ENCODE data around the gene IQSEC1. TPM values are rescaled to one million over a fixed set of nuclear protein-coding genes. Genes with fewer than 3 reads are reported as not detected.

IQSEC1 gene
- total RNA-seq, 1 donor from 2014 or later, result 37.2 TPM

- peaks cover 7% of the 10 kb centered on the region for H3K27me3 Mint-ChIP-seq (ENCODE audit: low read depth)
- H3K36me3 Mint-ChIP-seq (ENCODE audit: low read depth), result peaks cover 12% of the 10 kb centered on the region
- no peak overlapping the region for H3K27ac Mint-ChIP-seq (ENCODE audit: unreplicated experiment)
- peaks cover 8% of the 10 kb centered on the region for H3K4me1 Mint-ChIP-seq (ENCODE audit: low read depth)
- no peak for TF ChIP-seq CTCF (IDR thresholded peaks at IDR 0.05)
- no peak overlapping the region for H3K4me3 Mint-ChIP-seq (ENCODE audit: unreplicated experiment)
- H3K9me3 Mint-ChIP-seq (ENCODE audit: low read depth), result no peaks in the 10 kb centered on the region
- peak; percentile 68 for DNase-seq (ENCODE audit: low spot score)
Measured at GRCh38 chr3:12895391-12896062, 177.7 kb downstream of the IQSEC1 start.

- no peak for DNase-seq (ENCODE audit: low spot score)
- H3K9me3 Mint-ChIP-seq (ENCODE audit: low read depth), result no peaks in the 10 kb centered on the region
- no peak overlapping the region for H3K27ac Mint-ChIP-seq (ENCODE audit: unreplicated experiment)
- H3K4me1 Mint-ChIP-seq (ENCODE audit: low read depth), result peaks cover 8% of the 10 kb centered on the region
- no peak for TF ChIP-seq CTCF (IDR thresholded peaks at IDR 0.05)
- no peak overlapping the region for H3K4me3 Mint-ChIP-seq (ENCODE audit: unreplicated experiment)
- peaks cover 8% of the 10 kb centered on the region for H3K36me3 Mint-ChIP-seq (ENCODE audit: low read depth)
- H3K27me3 Mint-ChIP-seq (ENCODE audit: low read depth), result peaks cover 13% of the 10 kb centered on the region
Measured at GRCh38 chr3:12894629-12895028, 178.6 kb downstream of the IQSEC1 start.

- Mint-ChIP-seq H3K4me1 (ENCODE audit: low read depth) (peaks cover 8% of the 10 kb centered on the region), H3K27me3 (ENCODE audit: low read depth) (peaks cover 18% of the 10 kb centered on the region), H3K4me3 (ENCODE audit: unreplicated experiment) (no peak overlapping the region), H3K36me3 (ENCODE audit: low read depth) (peaks cover 3% of the 10 kb centered on the region), H3K9me3 (ENCODE audit: low read depth) (no peaks in the 10 kb centered on the region), H3K27ac (ENCODE audit: unreplicated experiment) (no peak overlapping the region)
- no peak for DNase-seq (ENCODE audit: low spot score)
- TF ChIP-seq CTCF (IDR thresholded peaks at IDR 0.05), result no peak
Measured at GRCh38 chr3:12893852-12894251, 179.4 kb downstream of the IQSEC1 start.

- Mint-ChIP-seq H3K27me3 (ENCODE audit: low read depth) (peaks cover 24% of the 10 kb centered on the region), H3K36me3 (ENCODE audit: low read depth) (no peaks in the 10 kb centered on the region), H3K9me3 (ENCODE audit: low read depth) (no peaks in the 10 kb centered on the region), H3K4me1 (ENCODE audit: low read depth) (peaks cover 8% of the 10 kb centered on the region), H3K4me3 (ENCODE audit: unreplicated experiment) (no peak overlapping the region), H3K27ac (ENCODE audit: unreplicated experiment) (no peak overlapping the region)
- no peak for TF ChIP-seq CTCF (IDR thresholded peaks at IDR 0.05)
- DNase-seq (ENCODE audit: low spot score), result peak; percentile 24
Measured at GRCh38 chr3:12893247-12893646, 180.0 kb downstream of the IQSEC1 start.

- no peak overlapping the region for H3K27ac Mint-ChIP-seq (ENCODE audit: unreplicated experiment)
- no peaks in the 10 kb centered on the region for H3K36me3 Mint-ChIP-seq (ENCODE audit: low read depth)
- H3K27me3 Mint-ChIP-seq (ENCODE audit: low read depth), result peaks cover 27% of the 10 kb centered on the region
- H3K9me3 Mint-ChIP-seq (ENCODE audit: low read depth), result no peaks in the 10 kb centered on the region
- TF ChIP-seq CTCF (IDR thresholded peaks at IDR 0.05), result no peak
- DNase-seq (ENCODE audit: low spot score), result no peak
- H3K4me3 Mint-ChIP-seq (ENCODE audit: unreplicated experiment), result no peak overlapping the region
- H3K4me1 Mint-ChIP-seq (ENCODE audit: low read depth), result peaks cover 8% of the 10 kb centered on the region
Measured at GRCh38 chr3:12892840-12893189, 180.4 kb downstream of the IQSEC1 start.
